Hepatocyte (in vitro differentiated cells): ENCODE data around the gene FBLN2. TPM values are rescaled to one million over a fixed set of nuclear protein-coding genes. Genes with fewer than 3 reads are reported as not detected.

ENCODE experiments used
- DNase-seq: peaks from one replicate; pipeline ENCODE4 v3.0.0-alpha.2; 2016; ENCODE audit warnings: low spot score
- H2AFZ ChIP-seq: fragments of 200-600 bp; sonication (generic); 2 replicates; pipeline ENCODE4 v1.6.0; 2016; ENCODE audit warnings: antibody characterized with exemption, mild to moderate bottlenecking
- H3K27ac ChIP-seq: fragments of 200-600 bp; sonication (generic); 2 replicates; pipeline ENCODE4 v1.5.1; 2016; ENCODE audit warnings: mild to moderate bottlenecking
- H3K27me3 ChIP-seq: fragments of 200-600 bp; sonication (generic); 2 replicates; pipeline ENCODE4 v1.6.1; 2016
- H3K36me3 ChIP-seq: fragments of 200-600 bp; sonication (generic); replicated peaks from 2 replicates; pipeline ENCODE4 v1.5.1; 2016; ENCODE audit warnings: low read depth; ENCODE audit not compliant: insufficient read depth
- H3K4me1 ChIP-seq: fragments of 200-600 bp; sonication (generic); 2 replicates; pipeline ENCODE4 v1.5.1; 2016; ENCODE audit warnings: mild to moderate bottlenecking, moderate library complexity; ENCODE audit not compliant: insufficient read depth
- H3K4me2 ChIP-seq: fragments of 200-600 bp; sonication (generic); 2 replicates; pipeline ENCODE4 v1.6.0; 2016
- H3K4me3 ChIP-seq: fragments of 200-600 bp; sonication (generic); 2 replicates; pipeline ENCODE4 v1.5.1; 2016; ENCODE audit warnings: mild to moderate bottlenecking
- H3K79me2 ChIP-seq: fragments of 200-600 bp; sonication (generic); 2 replicates; pipeline ENCODE4 v1.6.0; 2017; ENCODE audit warnings: mild to moderate bottlenecking
- H3K9me2 ChIP-seq: fragments of 200-600 bp; sonication (generic); replicated peaks from 2 replicates; pipeline ENCODE4 v1.6.0; 2017; ENCODE audit warnings: mild to moderate bottlenecking; ENCODE audit not compliant: insufficient read depth
- H3K9me3 ChIP-seq: fragments of 200-600 bp; sonication (generic); 2 replicates; pipeline ENCODE4 v1.5.1; 2016; ENCODE audit warnings: low read depth, mild to moderate bottlenecking
- H4K20me1 ChIP-seq: fragments of 200-600 bp; sonication (generic); 2 replicates; pipeline ENCODE4 v1.6.0; 2016; ENCODE audit warnings: mild to moderate bottlenecking; ENCODE audit not compliant: insufficient read depth, poor library complexity, severe bottlenecking
- CTCF ChIP-seq: fragments of 200-600 bp; sonication (generic); IDR thresholded peaks from 2 replicates; pipeline ENCODE4 v1.5.1; 2016; ENCODE audit warnings: antibody characterized with exemption, mild to moderate bottlenecking; ENCODE audit not compliant: poor library complexity
- EZH2 ChIP-seq: fragments of 200-600 bp; sonication (generic); IDR thresholded peaks from 2 replicates; pipeline ENCODE4 v1.6.1; 2016; ENCODE audit warnings: antibody characterized with exemption, mild to moderate bottlenecking, borderline replicate concordance
- EZH2phosphoT487 ChIP-seq: fragments of 200-600 bp; sonication (generic); IDR thresholded peaks from one replicate; pipeline ENCODE4 v1.6.1; 2018; ENCODE audit warnings: antibody characterized with exemption, mild to moderate bottlenecking, low read depth, moderate library complexity; ENCODE audit not compliant: unreplicated experiment, severe bottlenecking
- WGBS: methylation state at CpG from one replicate; pipeline ENCODE4 v1.1.6; 2016; ENCODE audit warnings: low lambda C conversion rate; ENCODE audit errors: missing lambda C conversion rate; 5-methylcytosine and 5-hydroxymethylcytosine counted together
- polyA plus RNA-seq: library from polyadenylated mRNA; unstranded; fragments of >200 nt; fragmentation: Nextera tagmentation; extraction: Ambion mirVana; gene quantifications from 2 replicates; pipeline ENCODE4 v1.2.1, GENCODE V29; 2016
- total RNA-seq: library from RNA; depleted of rRNA; stranded (reverse); fragments of >200 nt; gene quantifications from 2 replicates; pipeline ENCODE4 v1.2.3, GENCODE V29; 2014

The FBLN2 gene
- total and polyA plus RNA-seq, 2 experiments from 2014 or later: 75.8 to 76.2 TPM

- Histone ChIP-seq H3K4me1 (peaks cover 8% of the 10 kb centered on the region), H3K4me3 (no peak overlapping the region), H3K79me2 (no peaks in the 10 kb centered on the region), H2AFZ (no peak overlapping the region), H3K9me3 (no peaks in the 10 kb centered on the region), H3K27ac (no peak overlapping the region), H4K20me1 (no peaks in the 10 kb centered on the region), H3K9me2 (no peaks in the 10 kb centered on the region), H3K4me2 (no peak overlapping the region), H3K27me3 (no peaks in the 10 kb centered on the region), H3K36me3 (no peaks in the 10 kb centered on the region)
- TF ChIP-seq CTCF (no peak), EZH2 (no peak), EZH2phosphoT487 (no peak)
- WGBS: 94% methylated on average over 12 of the region's 12 CpGs
- DNase-seq: no peak
Observed at GRCh38 chr3:13626396-13626795, 77.5 kb downstream of the FBLN2 start.

- Histone ChIP-seq H3K79me2 (no peaks in the 10 kb centered on the region), H2AFZ (no peak overlapping the region), H3K27me3 (no peaks in the 10 kb centered on the region), H3K4me3 (no peak overlapping the region), H3K36me3 (no peaks in the 10 kb centered on the region), H3K27ac (no peak overlapping the region), H3K4me2 (no peak overlapping the region), H3K9me3 (no peaks in the 10 kb centered on the region), H4K20me1 (no peaks in the 10 kb centered on the region), H3K9me2 (no peaks in the 10 kb centered on the region), H3K4me1 (peaks cover 8% of the 10 kb centered on the region)
- TF ChIP-seq EZH2phosphoT487: no peak
- no peak for TF ChIP-seq EZH2
- TF ChIP-seq CTCF: no peak
- DNase-seq: no peak
- 88% methylated on average over 9 of the region's 9 CpGs for WGBS
Observed at GRCh38 chr3:13626915-13627460, 78.1 kb downstream of the FBLN2 start.

- no peak for TF ChIP-seq EZH2phosphoT487
- TF ChIP-seq EZH2: no peak
- no peak for TF ChIP-seq CTCF
- H3K4me2 ChIP-seq: no peak overlapping the region
- WGBS: 96% methylated on average over 9 of the region's 9 CpGs
- H3K9me3 ChIP-seq: no peaks in the 10 kb centered on the region
- H3K36me3 ChIP-seq: no peaks in the 10 kb centered on the region
- no peak overlapping the region for H2AFZ ChIP-seq
- no peaks in the 10 kb centered on the region for H4K20me1 ChIP-seq
- no peaks in the 10 kb centered on the region for H3K79me2 ChIP-seq
- DNase-seq: no peak
- H3K9me2 ChIP-seq: no peaks in the 10 kb centered on the region
- H3K4me3 ChIP-seq: no peak overlapping the region
- H3K27ac ChIP-seq: no peak overlapping the region
- peaks cover 7% of the 10 kb centered on the region for H3K4me1 ChIP-seq
- H3K27me3 ChIP-seq: no peaks in the 10 kb centered on the region
Observed at GRCh38 chr3:13627681-13628080, 78.8 kb downstream of the FBLN2 start.

GRCh38 chr3:13628432-13628831 lies 79.5 kb downstream of the FBLN2 start:
- no peak for TF ChIP-seq EZH2
- TF ChIP-seq CTCF: no peak
- no peak for TF ChIP-seq EZH2phosphoT487
- H3K79me2 ChIP-seq: no peaks in the 10 kb centered on the region
- WGBS: 95% methylated on average over 10 of the region's 10 CpGs

More at GRCh38 chr3:13628432-13628831, 79.5 kb downstream of the FBLN2 start:
- no peaks in the 10 kb centered on the region for H3K4me1 ChIP-seq
- no peak overlapping the region for H3K4me3 ChIP-seq
- H3K27me3 ChIP-seq: no peaks in the 10 kb centered on the region
- H2AFZ ChIP-seq: no peak overlapping the region
- no peak for DNase-seq
- H4K20me1 ChIP-seq: no peaks in the 10 kb centered on the region
- H3K9me2 ChIP-seq: no peaks in the 10 kb centered on the region
- H3K36me3 ChIP-seq: no peaks in the 10 kb centered on the region
- H3K9me3 ChIP-seq: no peaks in the 10 kb centered on the region
- H3K27ac ChIP-seq: no peak overlapping the region
- no peak overlapping the region for H3K4me2 ChIP-seq
